Measurements from ENCODE around the gene PPEF1. TPM values are rescaled to one million over a fixed set of nuclear protein-coding genes. Genes with fewer than 3 reads are reported as not detected.

PPEF1 gene
- total and polyA plus RNA-seq, 2 experiments from 2014 or later, result 0.76 TPM; not detected in 1

GRCh38 chrX:18666614-18667013 lies 40.8 kb upstream of the PPEF1 start:
- H4K20me1 ChIP-seq (replicated peaks; ENCODE audit: insufficient read depth), result no peaks in the 10 kb centered on the region
- Mint-ChIP-seq H3K27ac (no peak overlapping the region), H3K9me3 (peaks cover 3% of the 10 kb centered on the region; the same call in 1 of the 3 replicates), H3K36me3 (ENCODE audit: low read depth) (no peaks in the 10 kb centered on the region), H3K27me3 (ENCODE audit: insufficient read depth, low read depth, poor library complexity) (peaks cover 3% of the 10 kb centered on the region), H3K4me1 (peaks cover 3% of the 10 kb centered on the region; the same call in 2 of the 3 replicates), H3K4me3 (no peak overlapping the region)
- no peak overlapping the region for H3K4me3 ChIP-seq
- no peak for TF ChIP-seq ETS1 (IDR thresholded peaks at IDR 0.05)
- TF ChIP-seq ZNF462 (CRISPR knock-in tag; IDR thresholded peaks at IDR 0.05), result no peak
- TF ChIP-seq REST (IDR thresholded peaks at IDR 0.05; ENCODE audit: unreplicated experiment), result no peak
- no peak for TF ChIP-seq POLR2AphosphoS5 (IDR thresholded peaks at IDR 0.05; ENCODE audit: low read depth)
- TF ChIP-seq NANOG (IDR thresholded peaks at IDR 0.05; ENCODE audit: borderline replicate concordance), result no peak
- TF ChIP-seq JUNB (IDR thresholded peaks at IDR 0.05; ENCODE audit: unreplicated experiment), result no peak
- TF ChIP-seq CTCF (conservative IDR thresholded peaks at IDR 0.05; ENCODE audit: low read depth in 2 of 2), result no peak
- TF ChIP-seq ZNF331 (CRISPR knock-in tag; IDR thresholded peaks at IDR 0.05; ENCODE audit: low read depth), result no peak
- no peak for TF ChIP-seq STAT1 (IDR thresholded peaks at IDR 0.05; ENCODE audit: unreplicated experiment)
- TF ChIP-seq EZH2phosphoT487 (IDR thresholded peaks at IDR 0.05; ENCODE audit: unreplicated experiment), result no peak
- no peak for TF ChIP-seq EZH2 (IDR thresholded peaks at IDR 0.05; ENCODE audit: low read depth, unreplicated experiment)
- TF ChIP-seq CREB1 (CRISPR knock-in tag; IDR thresholded peaks at IDR 0.05; ENCODE audit: low read depth), result no peak
- no peak for TF ChIP-seq ZNF114 (CRISPR knock-in tag; IDR thresholded peaks at IDR 0.05)
- no peaks in the 10 kb centered on the region for H3K79me2 ChIP-seq (replicated peaks; ENCODE audit: insufficient read depth)
- H2AFZ ChIP-seq, result no peak overlapping the region
- no peaks in the 10 kb centered on the region for H3K36me3 ChIP-seq (ENCODE audit: insufficient read depth)
- ATAC-seq (no peak), DNase-seq (ENCODE audit: low spot score) (no peak)
- H3F3A ChIP-seq (replicated peaks; ENCODE audit: low read depth), result no peaks in the 10 kb centered on the region
- no peak overlapping the region for H3K4me2 ChIP-seq
- no peak overlapping the region for H3K27ac ChIP-seq (ENCODE audit: low read depth)
- H3K27me3 ChIP-seq (ENCODE audit: insufficient read depth), result no peaks in the 10 kb centered on the region
- no peaks in the 10 kb centered on the region for H3K9me2 ChIP-seq (ENCODE audit: insufficient read depth)
- no peaks in the 10 kb centered on the region for H3K4me1 ChIP-seq (ENCODE audit: insufficient read depth)

Measured in GM23338 (cell line).